SHP77 (cell line): ENCODE results near the gene MBNL2.

ENCODE experiments used
- DNase-seq, 2 experiments: peaks; one replicate each; lab custom pipeline; 2025; lab: John Stamatoyannopoulos, UW

Gene MBNL2

GRCh38 chr13:97234742-97235141 lies 12.6 kb downstream of the MBNL2 start:
- DNase-seq, result peak; percentile 45 to 55

- DNase-seq, result peak; percentile 62 to 81
Measured at GRCh38 chr13:97235549-97236231, 13.6 kb downstream of the MBNL2 start.

GRCh38 chr13:97237388-97237787 lies 15.3 kb downstream of the MBNL2 start:
- DNase-seq, result no peak

- no peak for DNase-seq
Measured at GRCh38 chr13:97238432-97238831, 16.3 kb downstream of the MBNL2 start.

GRCh38 chr13:97238883-97239282 lies 16.8 kb downstream of the MBNL2 start:
- no peak for DNase-seq

- no peak for DNase-seq
Measured at GRCh38 chr13:97239306-97239705, 17.2 kb downstream of the MBNL2 start.

GRCh38 chr13:97239943-97240787 lies 18.0 kb downstream of the MBNL2 start:
- no peak for DNase-seq

GRCh38 chr13:97240788-97241734 lies 18.9 kb downstream of the MBNL2 start:
- no peak for DNase-seq

- DNase-seq, result no peak
Measured at GRCh38 chr13:97241761-97242160, 19.6 kb downstream of the MBNL2 start.

- DNase-seq, result no peak
Measured at GRCh38 chr13:97242755-97243497, 20.8 kb downstream of the MBNL2 start.

- no peak for DNase-seq
Measured at GRCh38 chr13:97243915-97244781, 22.0 kb downstream of the MBNL2 start.

- DNase-seq, result no peak
Measured at GRCh38 chr13:97245011-97245410, 22.9 kb downstream of the MBNL2 start.

GRCh38 chr13:97246596-97247158 lies 24.5 kb downstream of the MBNL2 start:
- no peak for DNase-seq

GRCh38 chr13:97248243-97248642 lies 26.1 kb downstream of the MBNL2 start:
- no peak for DNase-seq

GRCh38 chr13:97249093-97249795 lies 27.1 kb downstream of the MBNL2 start:
- no peak for DNase-seq

GRCh38 chr13:97249796-97250495 lies 27.8 kb downstream of the MBNL2 start:
- DNase-seq, result no peak

- DNase-seq, result no peak
Measured at GRCh38 chr13:97250560-97250959, 28.4 kb downstream of the MBNL2 start.

- no peak for DNase-seq
Measured at GRCh38 chr13:97252735-97253134, 30.6 kb downstream of the MBNL2 start.
